A549 (cell line): Measurements from ENCODE around the gene EOMES. TPM values are rescaled to one million over a fixed set of nuclear protein-coding genes. Genes with fewer than 3 reads are reported as not detected.
A peak's percentile ranks its signal among the peaks of the same experiment; 100 is the strongest.

ENCODE experiments used
- ATAC-seq, 2 experiments: fragments of 200-7000 bp in 1 of 2; fragments of >200 bp in 1 of 2; cut with Nextera tagmentation in 1 of 2; cut with Tn5 transposase in 1 of 2; 3 replicates each; pipeline versions ENCODE4 v1.8.0 to v1.9.1; 2018 to 2020; ENCODE audit warnings: mild to moderate bottlenecking in 1 of 2, moderate library complexity in 1 of 2
- CTCF ChIA-PET: fragments of 300-600 bp; sonication (Branson Sonifier 250); formaldehyde crosslinking; extraction: SDS; loops from one replicate; lab custom pipeline; 2021; ENCODE audit warnings: antibody characterized with exemption, inconsistent platforms; lab: Yijun Ruan, JAX
- POLR2A ChIA-PET: fragments of 350-600 bp; formaldehyde crosslinking; extraction: SDS; loops from one replicate; lab custom pipeline; 2021; ENCODE audit warnings: antibody characterized with exemption, inconsistent platforms; lab: Yijun Ruan, JAX
- DNase-seq, 2 experiments: peaks; one replicate each; pipeline versions ENCODE4 v3.0.0 to v3.0.0-alpha.2; 2011 to 2016; ENCODE audit warnings: low read depth in 1 of 2, low spot score in 1 of 2
- FAIRE-seq: peaks from 2 replicates; lab custom pipeline; 2011; peaks lifted over from hg19 to GRCh38; lab: Jason Lieb, UNC
- H3K27ac ChIP-seq, 2 experiments: fragments of >200 bp; sonication (Bioruptor Twin); formaldehyde crosslinking; 3 replicates each; pipeline ENCODE4 v1.5.1; 2016 to 2017
- H3K4me1 ChIP-seq: fragments of >200 bp; sonication (Bioruptor Twin); formaldehyde crosslinking; 3 replicates; pipeline ENCODE4 v1.6.1; 2016
- H3K4me2 ChIP-seq: fragments of >200 bp; sonication (Bioruptor Twin); formaldehyde crosslinking; 3 replicates; pipeline ENCODE4 v1.6.1; 2016
- H3K4me3 ChIP-seq: fragments of >200 bp; sonication (Bioruptor Twin); formaldehyde crosslinking; 3 replicates; pipeline ENCODE4 v1.5.1; 2016
- H3K9me3 ChIP-seq: fragments of >200 bp; sonication (Bioruptor Twin); formaldehyde crosslinking; 3 replicates; pipeline ENCODE4 v1.6.1; 2016
- CBX2 ChIP-seq: fragments of 200-600 bp; sonication (generic); IDR thresholded peaks from 2 replicates; pipeline ENCODE4 v1.6.1; 2016; ENCODE audit warnings: low read depth, mild to moderate bottlenecking, borderline replicate concordance
- CBX8 ChIP-seq: fragments of 200-600 bp; sonication (generic); IDR thresholded peaks from 2 replicates; pipeline ENCODE4 v1.6.1; 2016
- CEBPB ChIP-seq, 2 experiments: fragments of >200 bp in 1 of 2; sonication (Bioruptor Twin) in 1 of 2; formaldehyde crosslinking in 1 of 2; IDR thresholded peaks; 2 replicates each; pipeline ENCODE4 v1.6.1; 2012 to 2016
- CHD2 ChIP-seq: fragments of 150-350 bp; IDR thresholded peaks from 2 replicates; pipeline ENCODE4 v1.6.1; 2014; ENCODE audit warnings: low read length; ENCODE audit not compliant: partially characterized antibody
- E2F6 ChIP-seq: IDR thresholded peaks from 2 replicates; pipeline ENCODE4 v1.6.1; 2012; ENCODE audit warnings: low read depth, borderline replicate concordance
- EHF ChIP-seq: fragments of 250-450 bp; sonication (Bioruptor Pico); IDR thresholded peaks from 2 replicates; pipeline ENCODE4 v1.5.0; 2020; ENCODE audit warnings: mild to moderate bottlenecking
- EP300 ChIP-seq, 2 experiments: fragments of >200 bp; sonication (Bioruptor Twin); formaldehyde crosslinking; IDR thresholded peaks; 2 replicates in 1 of 2; 3 replicates in 1 of 2; pipeline ENCODE4 v1.6.1; 2016 to 2017
- FOSB ChIP-seq: fragments of 250-450 bp; sonication (Bioruptor Pico); IDR thresholded peaks from 2 replicates; pipeline ENCODE4 v1.5.0; 2020; ENCODE audit warnings: mild to moderate bottlenecking, moderate library complexity
- GATA3 ChIP-seq: IDR thresholded peaks from 2 replicates; pipeline ENCODE4 v1.6.1; 2012; ENCODE audit warnings: borderline replicate concordance
- HOXA7 ChIP-seq: fragments of 250-450 bp; sonication (Bioruptor Pico); IDR thresholded peaks from 2 replicates; pipeline ENCODE4 v1.5.0; 2020; ENCODE audit warnings: mild to moderate bottlenecking, moderate library complexity
- HOXB5 ChIP-seq: fragments of 250-450 bp; sonication (Bioruptor Pico); IDR thresholded peaks from 2 replicates; pipeline ENCODE4 v1.5.0; 2020; ENCODE audit warnings: mild to moderate bottlenecking, moderate library complexity
- JUN ChIP-seq, 2 experiments: fragments of >200 bp; sonication (Bioruptor Twin); formaldehyde crosslinking; IDR thresholded peaks; 2 replicates in 1 of 2; 3 replicates in 1 of 2; pipeline ENCODE4 v1.6.1; 2016 to 2017
- KDM1A ChIP-seq: fragments of 200-600 bp; sonication (generic); IDR thresholded peaks from 2 replicates; pipeline ENCODE4 v1.6.1; 2016; ENCODE audit warnings: low read depth, mild to moderate bottlenecking
- MAFK ChIP-seq: fragments of 450-650 bp; IDR thresholded peaks from 2 replicates; pipeline ENCODE4 v1.6.1; 2014; ENCODE audit not compliant: partially characterized antibody
- MYC ChIP-seq: IDR thresholded peaks from 2 replicates; pipeline ENCODE4 v1.6.1; 2012; ENCODE audit warnings: mild to moderate bottlenecking, inconsistent platforms, low read length, improper control_type of control experiment, borderline replicate concordance
- NFE2L2 ChIP-seq: fragments of 150-350 bp; conservative IDR thresholded peaks from 2 replicates; pipeline ENCODE4 v1.6.1; 2014; ENCODE audit warnings: low read length
- POLR2AphosphoS2 ChIP-seq: conservative IDR thresholded peaks from 2 replicates; pipeline ENCODE4 v1.6.1; 2012; ENCODE audit warnings: low read length, improper control_type of control experiment, inconsistent platforms
- RCOR1 ChIP-seq: fragments of 150-350 bp; IDR thresholded peaks from 2 replicates; pipeline ENCODE4 v1.6.1; 2014; ENCODE audit warnings: antibody characterized with exemption, low read length, low read depth
- RNF2 ChIP-seq: fragments of 200-600 bp; sonication (generic); IDR thresholded peaks from 2 replicates; pipeline ENCODE4 v1.6.1; 2016; ENCODE audit warnings: low read depth, mild to moderate bottlenecking, antibody characterized with exemption, moderate library complexity, borderline replicate concordance
- SREBF2 ChIP-seq: fragments of 450-650 bp; IDR thresholded peaks from 2 replicates; pipeline ENCODE4 v1.6.1; 2014; ENCODE audit warnings: mild to moderate bottlenecking, moderate library complexity
- ZFP36 ChIP-seq: fragments of 450-650 bp; IDR thresholded peaks from 2 replicates; pipeline ENCODE4 v1.6.1; 2014; ENCODE audit warnings: borderline replicate concordance; ENCODE audit not compliant: partially characterized antibody
- WGBS: methylation state at CpG from one replicate; pipeline ENCODE4 v1.1.6; 2017; ENCODE audit errors: missing lambda C conversion rate; 5-methylcytosine and 5-hydroxymethylcytosine counted together
- polyA plus RNA-seq, 4 experiments: library from polyadenylated mRNA; depleted of rRNA in 3 of 4; stranded (reverse); fragments of >200 nt; fragmentation: RNase III in 1 of 4; extraction: RNeasy Plus Mini Kit Qiagen cat#74134 plus additional on column Dnase treatment in 1 of 4; gene quantifications; 2 replicates in 3 of 4; 3 replicates in 1 of 4; pipeline ENCODE4 v1.2.3, GENCODE V29; 2011 to 2017
- TF ChIP-seq, protein P1 (sequence below): fragments of >200 bp; sonication (Bioruptor Twin); formaldehyde crosslinking; IDR thresholded peaks from 2 replicates; pipeline ENCODE4 v1.6.1; 2016
- TF ChIP-seq, protein P2 (sequence below): fragments of 150-350 bp; IDR thresholded peaks from 2 replicates; pipeline ENCODE4 v1.6.1; 2014; ENCODE audit warnings: low read depth, mild to moderate bottlenecking, low read length

Gene EOMES
- polyA plus RNA-seq, 2 of the 4 experiments (the other 2 are of a cell fraction), result 0.84 to 1.2 TPM

DNA sequence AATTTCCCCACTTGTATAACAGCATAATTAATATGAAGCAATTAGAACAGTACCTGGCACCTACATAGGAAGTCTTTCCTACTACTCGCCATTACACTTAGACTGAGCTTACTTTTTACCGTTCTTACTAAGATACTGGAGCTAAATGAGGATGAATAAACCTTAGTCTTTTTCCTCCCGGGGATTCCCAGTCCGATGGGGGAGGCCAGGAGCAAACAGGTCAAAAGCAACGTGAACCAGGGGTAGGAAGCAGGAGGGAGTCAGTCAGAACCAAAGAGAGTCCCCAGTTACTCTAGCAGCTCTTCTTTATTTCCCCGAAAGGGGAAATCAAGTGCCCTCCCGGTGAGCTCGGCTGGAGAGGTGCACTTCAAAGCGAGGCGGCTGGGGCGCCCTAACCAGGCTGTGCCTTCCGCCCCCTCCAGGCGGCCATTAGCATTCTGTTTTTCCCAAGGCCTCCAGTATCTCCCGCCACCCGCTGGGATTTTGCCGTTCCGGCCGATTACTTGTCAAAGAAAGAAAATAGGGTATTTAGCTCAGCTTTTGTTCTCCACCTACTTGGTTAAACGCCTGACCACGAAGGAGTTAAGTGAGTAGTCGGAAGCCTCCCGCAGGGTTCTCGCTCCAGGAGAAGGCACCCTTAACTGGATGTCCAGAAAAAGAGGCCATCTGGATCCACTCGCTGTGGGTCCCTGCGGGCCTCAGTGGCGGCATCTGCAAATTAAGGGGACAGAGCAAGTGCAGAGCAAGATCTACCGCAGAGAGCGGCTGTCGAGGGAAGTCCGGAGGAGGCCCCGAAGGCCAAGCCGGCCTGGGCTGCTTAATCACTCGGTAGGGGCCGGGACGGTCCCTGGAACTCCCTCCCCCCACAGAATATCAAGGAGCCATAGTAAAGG lies 6.3 kb upstream of the EOMES start:
- Histone ChIP-seq H3K9me3 (no peaks in the 10 kb centered on the region), H3K4me2 (peak overlapping the region; percentile 35; the same call in 2 of the 3 replicates), H3K27ac (no peak overlapping the region), H3K4me1 (no peaks in the 10 kb centered on the region), H3K4me3 (no peak overlapping the region)
- ATAC-seq, result peak in 1 of 2 experiments; percentile 52; a peak in 3 of 6 replicates
- TF ChIP-seq KDM1A (no peak), HOXA7 (CRISPR knock-in tag) (no peak), ZFP36 (no peak), JUN (IDR thresholded peaks at IDR 0.05) (no peak), GATA3 (no peak), CHD2 (no peak), MAFK (no peak), NFE2L2 (no peak), EHF (CRISPR knock-in tag) (no peak), RNF2 (no peak)
- TF ChIP-seq, protein P1, sequence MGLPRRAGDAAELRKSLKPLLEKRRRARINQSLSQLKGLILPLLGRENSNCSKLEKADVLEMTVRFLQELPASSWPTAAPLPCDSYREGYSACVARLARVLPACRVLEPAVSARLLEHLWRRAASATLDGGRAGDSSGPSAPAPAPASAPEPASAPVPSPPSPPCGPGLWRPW, result no peak
- TF ChIP-seq, protein P2, sequence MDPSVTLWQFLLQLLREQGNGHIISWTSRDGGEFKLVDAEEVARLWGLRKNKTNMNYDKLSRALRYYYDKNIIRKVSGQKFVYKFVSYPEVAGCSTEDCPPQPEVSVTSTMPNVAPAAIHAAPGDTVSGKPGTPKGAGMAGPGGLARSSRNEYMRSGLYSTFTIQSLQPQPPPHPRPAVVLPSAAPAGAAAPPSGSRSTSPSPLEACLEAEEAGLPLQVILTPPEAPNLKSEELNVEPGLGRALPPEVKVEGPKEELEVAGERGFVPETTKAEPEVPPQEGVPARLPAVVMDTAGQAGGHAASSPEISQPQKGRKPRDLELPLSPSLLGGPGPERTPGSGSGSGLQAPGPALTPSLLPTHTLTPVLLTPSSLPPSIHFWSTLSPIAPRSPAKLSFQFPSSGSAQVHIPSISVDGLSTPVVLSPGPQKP, result no peak
- POLR2A ChIA-PET, result no interaction called here
- no peak for DNase-seq
- no peak for FAIRE-seq
- WGBS, result 56% methylated on average over 35 of the region's 35 CpGs
- CTCF ChIA-PET, result interaction anchor here (3.2 kb wide), 1 partner anchor 16 kb away, joined by 11 read pairs; no protein-coding TSS in a partner anchor

DNA sequence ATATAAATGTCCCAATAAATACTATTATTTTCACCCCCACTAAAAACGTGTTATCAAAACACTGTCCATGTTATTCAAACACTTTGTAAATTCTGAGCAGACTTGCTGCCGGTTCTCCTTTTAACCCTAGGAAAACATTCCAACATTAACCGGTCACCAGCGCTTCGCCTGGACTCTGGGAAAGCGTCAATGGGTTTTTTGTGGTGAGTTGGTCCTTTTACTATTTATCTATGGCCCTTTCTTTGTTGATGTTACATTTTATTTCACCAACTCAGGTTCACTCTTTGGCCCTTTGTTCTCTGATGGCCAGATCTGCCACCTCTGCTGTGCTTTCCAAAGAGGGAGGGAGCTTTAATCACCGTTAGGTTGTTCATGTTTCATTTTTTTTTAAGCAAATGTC lies 4.1 kb upstream of the EOMES start:
- WGBS, result 52% methylated on average over 7 of the region's 7 CpGs
- Histone ChIP-seq H3K4me1 (peaks cover 4% of the 10 kb centered on the region; the same call in 2 of the 3 replicates), H3K27ac (no peak overlapping the region), H3K4me2 (no peak overlapping the region), H3K9me3 (no peaks in the 10 kb centered on the region), H3K4me3 (no peak overlapping the region)
- TF ChIP-seq EP300 (IDR thresholded peaks at IDR 0.05) (no peak), CEBPB (IDR thresholded peaks at IDR 0.05) (no peak), CBX2 (no peak), POLR2AphosphoS2 (no peak), RCOR1 (no peak), SREBF2 (no peak)
- ATAC-seq, result no peak
- DNase-seq, result no peak
- CTCF ChIA-PET, result interaction anchor here (1.4 to 3.2 kb wide), 2 partner anchors 11 to 14 kb away, joined by 5 to 11 read pairs; no protein-coding TSS in a partner anchor
- no peak for FAIRE-seq
- POLR2A ChIA-PET, result no interaction called here

- no peak overlapping the region for H3K4me3 ChIP-seq
- no peaks in the 10 kb centered on the region for H3K9me3 ChIP-seq
- no peak overlapping the region for H3K4me2 ChIP-seq
- no peak overlapping the region for H3K27ac ChIP-seq
- ATAC-seq (no peak), FAIRE-seq (no peak), DNase-seq (no peak)
- WGBS, result 82% methylated on average over 30 of the region's 30 CpGs
- TF ChIP-seq E2F6, result no peak
- TF ChIP-seq HOXB5, result no peak
- no peak for TF ChIP-seq FOSB
- TF ChIP-seq MYC, result no peak
- TF ChIP-seq EHF (CRISPR knock-in tag), result no peak
- TF ChIP-seq CBX8, result no peak
- no peak for TF ChIP-seq GATA3
- CTCF ChIA-PET, result interaction anchor here (6.0 kb wide), 1 partner anchor 13 kb away, joined by 74 read pairs; no protein-coding TSS in a partner anchor
- POLR2A ChIA-PET, result no interaction called here
- peaks cover 4% of the 10 kb centered on the region; the same call in 2 of the 3 replicates for H3K4me1 ChIP-seq
Observed at GRCh38 chr3:27724459-27725197, 2.5 kb upstream of the EOMES start.
